HG03342 (cell line): ENCODE results near the gene ADRA2B.

Experiments
- ATAC-seq: cut with Tn5 transposase; IDR thresholded peaks from one replicate; pipeline ENCODE4 v1.9.1; 2021; ENCODE audit warnings: mild to moderate bottlenecking, moderate library complexity; ENCODE audit not compliant: unreplicated experiment

Gene ADRA2B

DNA sequence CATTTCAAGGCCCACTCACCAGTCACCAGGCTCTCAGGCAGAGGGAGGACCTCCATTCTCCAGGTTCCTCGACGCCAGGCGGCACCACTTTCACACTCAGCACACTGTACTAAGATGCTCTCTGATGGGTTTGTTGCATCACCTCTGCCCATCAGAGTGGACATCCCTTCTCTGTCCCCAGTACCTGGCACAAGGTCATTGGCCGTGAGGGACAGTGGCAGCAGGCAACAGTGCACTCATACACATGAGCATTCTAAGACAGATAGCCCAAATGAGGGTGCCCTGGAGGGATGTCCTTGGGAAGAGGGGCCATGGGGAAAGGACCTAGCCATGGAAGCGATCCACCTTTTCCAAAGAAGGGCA is 3.0 kb upstream of the ADRA2B start:
- ATAC-seq, result no peak

DNA sequence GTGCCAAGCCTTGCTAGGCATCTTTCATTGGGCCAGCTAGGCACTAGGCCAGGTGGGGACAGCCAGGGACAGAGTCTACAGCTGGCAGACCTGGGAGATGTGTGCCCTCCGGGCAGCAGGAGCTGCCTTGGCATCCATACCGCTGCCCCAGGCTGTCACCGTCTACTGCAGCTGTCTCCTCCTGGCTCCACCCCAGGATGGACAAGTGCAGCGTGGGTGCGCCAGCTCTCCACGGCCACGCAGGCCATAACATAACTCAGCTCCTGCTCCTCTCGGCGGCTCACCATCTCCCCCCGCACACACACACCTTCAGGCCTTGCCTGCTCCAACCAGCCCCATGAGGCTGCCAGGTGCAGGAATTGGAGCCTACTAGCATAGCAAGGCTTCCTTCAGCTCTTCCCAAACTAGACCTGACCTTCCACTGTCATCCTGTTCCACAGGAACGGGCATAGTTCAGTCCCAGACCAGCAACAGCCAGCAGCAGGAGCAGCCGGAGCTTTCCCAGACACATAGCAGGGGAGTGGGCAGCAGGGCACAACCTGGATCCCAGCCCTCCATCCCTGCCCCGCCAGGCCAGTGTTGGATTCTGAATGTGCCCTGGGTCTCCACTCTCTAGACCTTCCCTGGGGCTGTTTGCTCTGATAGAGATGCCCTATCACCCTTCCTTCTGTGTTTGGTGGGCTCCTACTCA is 2.5 kb upstream of the ADRA2B start:
- ATAC-seq, result no peak

DNA sequence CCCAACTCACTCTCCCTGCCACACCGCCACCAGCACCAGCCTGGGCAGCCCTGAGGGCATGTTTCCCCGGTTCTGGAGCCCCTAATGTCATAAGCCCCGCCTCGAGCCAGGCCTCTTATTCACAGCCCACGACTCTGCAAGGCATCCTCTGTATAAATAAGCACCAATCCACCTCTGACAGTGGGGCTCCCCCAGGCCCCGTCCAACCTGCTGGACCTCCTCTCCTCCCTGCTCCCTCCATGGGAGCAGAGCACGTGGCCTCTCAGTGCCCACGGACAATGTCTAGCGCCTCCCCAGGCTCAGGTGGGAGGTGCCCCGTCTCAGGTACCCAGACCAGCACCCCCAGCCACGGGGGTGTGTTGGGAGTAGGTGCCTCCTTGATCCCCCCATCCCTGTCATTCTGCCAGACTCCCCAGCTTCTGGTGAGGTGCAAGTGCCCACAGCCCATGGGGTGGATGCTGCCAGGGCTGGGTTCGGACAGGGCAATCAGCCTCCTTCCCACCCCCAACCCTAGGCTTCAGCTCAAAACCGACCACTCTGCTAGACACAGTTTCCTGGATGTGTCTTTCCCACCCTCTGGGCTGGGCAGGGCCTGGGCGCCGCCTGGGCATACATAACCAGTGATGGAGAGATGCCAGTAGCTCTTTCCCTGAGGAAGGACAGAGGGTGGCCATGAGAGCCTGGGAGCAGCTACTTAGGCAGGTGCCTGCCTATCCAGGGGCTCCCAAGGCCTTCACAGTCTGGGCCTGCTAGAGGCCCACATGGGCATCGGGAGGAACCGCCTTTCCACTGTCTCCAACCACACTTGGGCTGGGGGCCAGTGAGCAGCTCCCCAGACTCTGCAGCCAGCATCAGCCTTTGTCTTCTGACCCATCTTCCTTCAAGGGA is 1.6 kb upstream of the ADRA2B start:
- ATAC-seq, result no peak

DNA sequence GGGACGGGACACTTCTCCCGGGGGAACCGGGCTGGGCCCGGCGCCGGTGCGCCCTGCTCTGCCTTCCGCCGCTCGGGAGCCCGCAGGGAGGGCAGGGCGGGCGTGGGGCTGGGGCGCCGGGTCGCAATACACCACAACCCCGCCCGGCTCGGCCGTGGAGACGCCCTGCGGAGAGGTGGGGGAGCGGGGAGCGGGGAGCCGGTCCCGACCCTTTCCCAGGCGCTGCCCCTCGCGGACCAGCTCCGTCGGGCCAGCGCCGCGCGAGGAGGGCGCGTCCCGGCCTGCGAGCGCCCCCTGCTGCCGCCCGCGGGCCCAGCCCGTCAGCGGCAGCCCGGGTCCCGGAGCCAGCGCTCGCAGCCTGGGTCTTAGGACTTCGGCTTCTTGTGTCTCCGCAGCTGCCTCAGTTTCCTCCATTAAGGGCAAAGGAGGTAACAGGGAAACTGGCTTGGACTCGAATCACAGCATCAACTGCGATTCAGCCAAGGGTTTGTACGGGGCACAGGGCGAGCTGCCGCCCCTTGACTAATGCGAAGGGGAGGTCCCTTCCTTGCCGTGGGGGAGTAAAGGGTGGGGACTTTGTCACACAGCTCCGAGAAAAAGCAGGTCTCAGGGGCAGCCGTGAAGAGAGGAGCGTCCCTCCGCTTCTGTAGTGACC is 635 bp upstream of the ADRA2B start:
- ATAC-seq, result peak; percentile 65

DNA sequence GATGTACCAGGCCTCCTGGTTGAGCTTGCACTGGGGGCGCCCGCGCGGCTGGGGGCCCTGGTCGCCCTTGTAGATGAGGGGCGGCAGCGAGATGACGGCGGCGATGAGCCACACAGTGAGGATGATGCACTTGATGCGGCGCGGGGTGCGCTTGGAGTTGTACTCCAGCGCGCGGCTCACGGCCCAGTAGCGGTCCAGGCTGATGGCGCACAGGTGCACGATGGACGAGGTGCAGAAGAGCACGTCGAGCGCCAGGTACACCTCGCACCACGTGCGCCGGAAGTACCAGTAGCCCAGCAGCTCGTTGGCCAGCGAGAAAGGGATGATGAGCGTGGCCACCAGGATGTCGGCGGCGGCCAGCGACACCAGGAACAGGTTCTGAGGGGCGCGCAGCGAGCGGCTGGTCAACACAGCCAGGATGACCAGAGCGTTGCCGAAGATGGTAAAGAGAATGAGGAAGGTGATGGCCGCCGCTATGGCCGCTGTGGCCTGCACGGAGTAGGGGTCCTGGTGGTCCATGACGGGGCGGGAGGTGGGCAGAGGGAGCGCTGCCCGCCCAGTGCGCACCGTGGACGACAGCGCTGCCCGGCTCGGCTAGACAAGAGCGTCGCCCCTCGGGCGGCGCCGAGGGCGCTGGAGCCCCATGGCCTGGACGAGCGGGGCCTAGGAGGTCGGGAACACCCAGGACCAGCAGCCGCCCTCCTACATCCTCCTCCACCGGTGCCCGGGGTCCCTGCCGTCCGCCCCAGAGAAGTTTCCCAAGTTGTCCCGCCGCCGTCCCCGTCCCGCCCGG is 544 bp downstream of the ADRA2B start:
- no peak for ATAC-seq

DNA sequence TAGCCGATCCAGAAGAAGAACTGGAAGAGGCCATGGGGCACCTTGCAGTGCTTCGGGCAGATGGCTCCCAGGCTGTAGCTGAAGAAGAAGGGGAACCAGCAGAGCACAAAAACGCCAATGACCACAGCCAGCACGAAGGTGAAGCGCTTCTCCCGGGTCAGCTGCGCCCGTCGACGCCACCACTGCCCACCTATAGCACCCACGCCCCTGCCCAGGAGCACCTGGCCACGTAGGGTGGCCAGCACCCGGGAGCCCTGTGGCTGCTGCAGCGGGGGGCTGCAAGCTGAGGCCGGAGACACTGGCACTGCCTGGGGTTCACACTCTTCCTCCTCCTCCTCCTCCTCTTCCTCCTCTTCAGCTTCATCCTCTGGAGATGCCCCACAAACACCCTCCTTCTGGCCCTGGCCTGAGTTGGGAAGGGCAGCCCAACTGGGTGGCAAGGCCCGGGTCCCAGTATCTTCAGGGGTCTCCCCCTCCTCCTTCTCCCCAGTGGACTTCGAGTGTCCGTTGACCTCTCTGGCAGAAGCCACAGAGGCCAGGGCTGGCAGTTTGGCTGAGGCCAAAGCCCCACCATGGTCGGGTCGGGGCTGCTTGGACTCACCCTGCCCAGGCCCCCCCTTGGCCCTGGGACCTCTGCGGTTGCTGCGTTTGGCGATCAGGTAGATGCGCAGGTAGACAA is 1.3 kb downstream of the ADRA2B start:
- ATAC-seq, result no peak

DNA sequence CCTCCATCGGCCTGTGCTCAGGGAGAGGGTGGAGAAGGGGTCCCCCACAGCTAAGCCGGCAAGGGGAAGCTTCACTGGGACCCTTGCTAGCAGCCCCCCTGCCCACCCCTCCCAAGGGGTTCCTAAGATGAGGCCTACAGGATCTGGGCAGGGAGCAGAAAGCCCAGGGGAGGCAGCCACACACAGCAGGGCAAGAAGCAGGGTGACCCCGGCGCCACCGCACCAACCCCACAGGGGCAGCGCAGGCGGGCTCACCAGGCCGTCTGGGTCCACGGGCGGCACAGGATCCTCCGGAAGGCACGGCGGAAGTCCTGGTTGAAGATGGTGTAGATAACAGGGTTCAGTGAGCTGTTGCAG is 1.8 kb downstream of the ADRA2B start:
- no peak for ATAC-seq

DNA sequence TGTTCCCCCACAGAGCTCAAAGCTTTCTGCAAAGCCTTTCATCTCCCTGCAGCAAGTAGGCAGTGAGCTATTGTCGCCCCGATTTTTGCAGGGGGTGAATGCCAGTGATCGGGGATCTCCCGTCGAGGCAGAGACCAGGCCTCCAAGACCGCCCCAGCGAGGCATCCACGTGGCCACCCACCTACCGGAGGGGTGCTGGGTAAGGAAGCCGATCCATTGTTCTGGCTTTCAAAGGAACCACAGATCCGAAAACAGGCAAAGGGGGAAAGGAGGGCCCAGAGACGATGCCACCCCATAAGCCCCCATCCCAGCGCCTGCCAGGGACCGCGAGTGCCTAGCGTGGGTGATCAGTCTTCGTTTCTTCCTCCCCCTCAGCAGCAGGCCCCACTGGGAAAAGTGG is 2.4 kb downstream of the ADRA2B start:
- ATAC-seq, result no peak

DNA sequence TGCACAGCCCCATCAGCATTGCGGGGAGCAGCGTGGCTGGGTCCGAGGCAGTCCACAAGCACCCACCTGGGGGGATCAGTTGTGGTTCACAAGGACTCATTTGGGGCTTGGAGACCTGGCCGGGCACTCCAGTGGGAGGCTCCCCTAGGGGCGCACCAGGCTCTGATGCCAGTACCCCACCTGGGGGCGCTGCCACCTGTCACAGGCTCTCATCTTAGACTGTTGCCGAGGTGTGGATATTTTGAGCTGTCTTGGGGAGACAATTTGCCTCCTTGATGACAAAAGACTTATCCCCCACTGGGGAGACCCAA is 3.0 kb downstream of the ADRA2B start:
- ATAC-seq, result no peak

DNA sequence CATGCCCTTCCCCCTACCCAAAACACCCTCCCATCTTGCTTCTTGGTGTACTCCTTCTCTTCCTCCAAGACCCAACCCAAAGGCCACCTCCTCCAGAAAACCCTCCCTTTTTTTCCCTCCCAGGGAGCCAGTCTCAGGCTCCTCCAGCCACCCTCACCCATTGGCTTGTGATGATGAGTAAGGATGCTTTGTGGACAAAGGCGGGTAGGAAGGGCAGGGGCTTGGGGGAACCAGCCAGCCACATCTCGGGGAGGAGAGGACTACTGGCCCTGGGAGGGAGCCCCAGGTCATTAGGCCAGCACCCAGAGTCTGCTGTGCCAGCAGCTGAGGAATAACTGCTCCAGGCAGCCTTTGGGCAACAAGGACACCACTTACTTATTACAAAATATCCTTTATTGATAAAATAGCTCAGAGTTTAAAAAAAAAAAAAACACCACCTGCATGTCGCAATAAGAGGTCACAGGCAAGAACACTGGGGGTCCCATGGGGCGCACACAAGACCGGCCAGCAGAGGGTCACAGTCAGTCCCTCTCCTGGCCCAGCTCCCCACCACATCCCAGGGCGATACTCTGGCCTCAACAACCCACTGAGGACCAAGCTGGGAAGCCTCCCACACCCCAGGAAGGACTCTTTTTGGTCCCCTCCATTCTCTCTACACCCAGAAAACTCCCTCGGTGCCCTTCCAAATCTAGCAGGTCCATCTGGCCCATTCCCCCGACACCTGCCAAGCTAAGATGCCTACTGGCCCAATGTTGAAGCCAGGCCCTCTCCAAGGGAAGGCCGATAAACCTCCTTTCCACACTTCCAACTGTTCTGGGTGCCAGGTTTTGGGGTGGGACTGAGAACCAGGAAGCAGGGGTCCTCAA is 3.6 kb downstream of the ADRA2B start:
- no peak for ATAC-seq

DNA sequence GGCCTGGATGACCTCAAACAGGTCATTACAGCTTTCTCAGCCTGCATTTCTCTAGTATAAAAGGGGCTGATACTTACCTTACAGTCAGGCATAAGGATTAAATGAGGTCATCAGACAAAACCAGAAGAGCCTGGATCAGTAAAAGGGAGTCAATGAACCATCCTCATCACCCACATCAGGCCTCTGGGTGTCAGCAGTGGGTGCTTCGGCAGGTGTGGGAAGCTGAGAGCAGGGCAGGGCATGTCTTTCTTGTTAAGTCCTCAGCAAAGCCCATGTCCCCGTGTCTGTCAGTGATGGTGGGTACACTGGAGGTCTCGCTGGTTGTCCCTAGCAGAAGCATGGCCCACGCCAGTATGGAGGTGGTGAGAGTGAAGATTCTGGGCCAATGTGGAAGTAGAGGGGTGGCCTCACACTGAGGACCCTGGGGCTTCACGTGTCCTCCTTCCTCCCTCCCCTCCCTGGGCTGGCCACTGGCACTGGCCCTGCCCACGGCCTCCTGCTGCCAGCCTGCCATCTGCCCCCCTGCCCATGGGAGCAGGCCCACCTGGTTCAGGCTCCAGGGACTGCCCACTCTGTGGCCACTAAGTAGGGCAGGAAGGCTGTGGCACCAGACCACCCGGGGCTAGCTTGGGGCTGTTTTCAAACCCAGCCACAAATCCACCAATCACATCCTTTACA is 4.4 kb downstream of the ADRA2B start:
- no peak for ATAC-seq

DNA sequence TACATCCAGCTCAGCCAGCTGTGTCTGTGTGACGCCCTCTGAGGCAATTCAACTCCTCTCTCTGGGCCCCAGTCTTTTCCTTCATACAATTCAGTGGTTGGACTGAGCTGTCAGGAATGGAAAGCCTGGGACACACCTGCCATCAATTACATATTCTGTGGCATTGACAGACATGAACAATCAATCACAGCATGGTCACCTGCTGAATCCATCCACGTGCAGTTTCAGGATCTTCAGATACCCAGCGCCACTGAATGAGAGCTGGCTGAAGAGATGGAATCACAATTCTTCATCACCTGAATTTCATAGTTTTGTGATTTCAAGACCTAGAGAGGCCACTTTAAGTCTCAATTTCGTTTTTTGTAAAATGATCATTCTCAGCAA is 5.1 kb downstream of the ADRA2B start:
- no peak for ATAC-seq

DNA sequence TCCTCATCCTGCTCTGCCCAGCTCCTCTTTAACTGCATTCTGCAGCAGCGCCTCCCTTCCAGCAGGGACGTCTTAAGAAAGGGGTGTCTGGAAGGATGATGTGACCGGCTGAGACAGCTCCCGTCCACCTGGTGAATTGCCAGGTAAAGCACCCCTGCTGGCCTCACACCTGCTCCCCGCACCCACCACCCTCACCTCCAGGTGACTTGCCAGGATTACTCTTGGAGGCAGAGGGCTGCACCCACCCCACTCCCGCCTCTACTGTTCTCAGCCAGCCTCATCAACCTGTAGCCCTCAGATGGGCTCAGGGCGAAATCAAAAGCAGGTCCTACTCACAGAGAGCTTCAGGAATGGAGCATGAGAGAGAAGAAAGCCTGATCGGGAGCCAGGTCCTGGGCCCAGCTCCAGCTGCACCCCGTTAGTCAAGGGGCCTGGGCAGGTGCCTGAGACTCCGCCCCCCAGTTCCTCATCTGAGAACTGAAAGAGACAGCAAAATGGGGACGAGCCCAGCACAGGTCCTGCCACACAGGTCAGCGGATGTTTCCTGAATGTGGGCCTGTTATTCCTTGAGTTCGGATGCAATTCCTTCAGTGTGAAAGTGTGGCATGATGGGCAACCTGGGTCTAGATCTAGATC is 5.6 kb downstream of the ADRA2B start:
- ATAC-seq, result no peak

DNA sequence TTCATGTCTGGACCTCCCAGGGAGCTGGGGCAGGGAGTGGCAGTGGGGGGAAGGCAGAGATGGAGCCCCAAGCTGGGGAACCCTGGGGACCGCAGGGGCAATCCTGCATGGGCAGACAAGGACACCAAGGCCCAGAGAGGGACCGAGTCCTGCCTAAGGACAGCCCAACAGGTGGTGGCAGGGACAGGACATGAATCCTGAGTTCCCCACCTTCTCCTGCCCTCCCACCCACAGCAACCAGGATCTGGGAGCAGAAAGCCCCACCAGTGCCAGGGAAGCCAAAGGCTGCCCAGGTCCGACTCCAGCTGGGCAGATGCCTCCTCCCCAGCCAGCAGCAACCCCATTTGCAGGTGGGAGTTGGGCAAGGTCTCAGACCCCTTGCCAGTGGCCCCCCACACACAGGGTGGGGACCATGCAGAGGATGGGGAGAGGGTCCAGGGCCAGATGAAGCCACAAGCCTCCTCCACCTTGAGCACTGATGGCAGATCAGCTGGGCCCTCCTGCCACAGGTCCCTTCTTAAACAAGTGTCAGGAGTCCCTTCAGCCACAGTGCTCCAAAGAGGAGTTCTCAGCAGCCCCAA is 6.3 kb downstream of the ADRA2B start:
- ATAC-seq, result no peak

DNA sequence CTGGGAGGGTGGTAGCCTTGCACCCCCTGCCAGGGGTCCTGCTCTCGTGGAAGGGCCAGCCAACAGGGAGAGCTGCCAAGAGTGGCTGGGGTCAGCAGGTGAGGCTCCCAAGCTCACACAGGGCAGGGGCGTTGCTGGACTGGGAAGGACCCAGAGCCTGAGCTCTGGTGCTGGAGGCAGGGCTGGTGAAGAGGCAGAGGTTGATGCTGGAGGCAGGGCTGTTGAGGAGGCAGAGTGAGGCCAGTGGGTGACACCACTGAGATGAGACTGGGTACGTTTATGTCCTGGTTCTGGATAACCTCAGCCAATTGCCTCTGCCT is 7.0 kb downstream of the ADRA2B start:
- ATAC-seq, result no peak

DNA sequence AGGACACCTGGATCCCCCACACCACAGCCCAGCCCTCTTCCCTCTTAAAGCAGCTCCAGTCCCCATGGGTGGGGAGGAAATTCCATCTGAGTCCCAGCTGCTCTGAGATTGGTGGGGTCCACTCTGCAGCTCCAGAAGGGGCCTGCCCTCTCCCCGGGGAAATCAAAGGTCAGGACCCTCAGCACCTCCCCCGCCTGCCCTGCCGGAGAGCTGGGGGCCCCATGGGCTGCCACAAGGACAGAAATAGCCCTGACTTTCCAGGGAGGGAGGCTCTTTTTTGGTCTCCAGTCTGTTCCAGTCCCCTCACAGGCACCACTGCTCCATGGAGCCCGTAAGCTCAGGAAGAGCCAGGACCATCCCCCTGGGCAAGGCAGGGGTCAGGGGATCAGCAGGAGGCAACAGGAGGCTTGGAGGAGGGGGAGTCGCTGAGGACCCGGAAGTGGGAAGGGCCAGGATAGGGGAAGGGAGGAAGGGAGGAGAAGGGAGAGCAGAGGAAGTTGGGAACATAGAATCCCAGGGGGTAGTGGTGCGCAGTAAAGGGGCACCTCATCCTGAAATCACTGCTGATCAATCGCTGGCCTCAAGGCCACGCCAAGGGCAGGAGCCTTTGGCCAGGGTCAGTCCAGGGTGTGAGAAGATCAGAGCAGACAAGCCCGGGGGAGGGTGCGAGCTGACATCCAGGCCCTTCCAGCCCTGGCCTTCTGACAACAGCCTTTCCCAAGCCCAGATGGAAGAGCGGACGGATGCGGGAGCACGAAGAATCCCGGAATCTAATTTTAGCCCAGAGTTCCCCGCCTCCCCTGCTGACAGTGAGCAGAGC is 7.6 kb downstream of the ADRA2B start:
- no peak for ATAC-seq

DNA sequence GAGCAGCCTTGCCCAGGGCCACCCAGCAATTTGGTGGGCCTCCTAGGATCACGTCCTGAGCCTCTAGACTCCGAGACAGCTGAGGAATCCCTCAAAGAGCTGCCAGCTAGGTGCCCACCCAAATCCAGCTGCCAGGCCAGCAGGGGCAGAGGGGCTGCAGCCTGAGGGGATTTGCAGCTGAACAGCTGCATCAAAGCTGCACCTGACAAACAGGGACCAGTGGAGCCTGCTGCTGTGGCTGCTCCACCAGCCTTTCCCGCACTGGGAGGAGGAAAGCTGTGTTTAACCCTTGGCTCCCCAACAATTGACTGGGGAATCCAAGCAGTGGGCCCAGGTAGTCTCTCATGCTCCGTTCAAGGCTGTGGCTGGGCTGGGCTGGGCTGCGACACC is 8.2 kb downstream of the ADRA2B start:
- ATAC-seq, result no peak

DNA sequence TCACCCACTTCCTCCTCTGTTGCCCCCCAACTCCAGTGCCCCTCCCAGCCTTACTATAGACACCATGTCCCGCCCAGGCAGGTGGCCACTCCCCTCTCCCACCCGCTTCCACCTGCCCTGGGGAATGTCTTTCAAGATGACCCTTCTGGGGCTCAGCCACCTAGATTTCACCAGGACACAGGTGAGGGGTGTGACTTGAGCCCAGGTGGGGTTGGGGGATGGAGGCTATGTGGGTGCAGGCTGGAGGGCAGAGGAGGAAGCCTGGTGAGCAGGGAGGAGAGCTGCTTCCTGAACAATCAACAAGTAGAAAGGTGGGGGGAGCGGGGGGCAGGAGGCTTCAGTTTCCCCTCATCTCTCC is 8.7 kb downstream of the ADRA2B start:
- no peak for ATAC-seq
